ELR (cell line): ENCODE data around the gene MUC2.

ENCODE experiments used
- DNase-seq: peaks from one replicate; pipeline ENCODE4 v3.0.0-alpha.2; 2015; ENCODE audit warnings: low read depth

Gene MUC2

GRCh38 chr11:1051356-1052132 lies 23.1 kb upstream of the MUC2 start:
- DNase-seq = no peak

- no peak for DNase-seq
These were observed 22.3 kb upstream of the MUC2 start for GRCh38 chr11:1052133-1053011.

DNA sequence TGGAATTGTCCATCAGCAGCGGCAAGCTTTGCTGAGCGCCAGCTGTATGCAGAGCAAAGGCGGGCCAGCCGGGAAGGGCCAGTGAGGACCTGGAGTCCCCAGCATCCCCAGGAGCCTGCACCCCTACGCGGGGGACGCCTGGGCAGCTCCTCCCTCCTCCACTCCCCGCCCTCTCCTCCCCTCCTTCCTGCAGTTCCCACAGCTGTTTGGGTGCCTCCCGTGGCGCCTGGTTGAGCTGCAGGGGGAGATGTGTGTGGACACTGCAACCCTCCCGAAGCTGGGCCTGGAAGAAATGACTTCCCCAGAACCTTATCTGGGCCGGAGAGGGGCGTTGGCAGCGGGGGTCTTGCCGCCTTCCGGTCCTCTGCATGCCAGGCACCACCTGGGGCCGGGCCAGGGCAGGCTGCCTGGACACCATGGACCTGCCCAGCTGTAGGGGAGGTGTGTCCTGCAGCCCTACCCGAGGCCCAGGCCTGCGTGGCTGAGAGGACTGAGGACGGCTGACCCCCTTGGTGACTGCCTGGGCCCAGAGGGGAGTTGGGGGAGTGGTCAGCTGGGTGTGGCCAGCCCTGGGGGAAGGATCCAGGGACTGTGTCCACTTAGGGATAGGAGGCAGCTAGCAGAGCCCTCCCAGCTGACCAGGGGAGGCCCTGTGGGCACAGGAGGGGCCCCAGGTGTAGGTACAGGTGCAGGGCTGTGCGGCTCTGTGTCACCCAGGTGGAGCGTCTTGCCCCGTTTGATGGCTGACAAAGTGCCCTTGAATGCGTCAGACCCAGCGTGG lies 21.4 kb upstream of the MUC2 start:
- no peak for DNase-seq

- no peak for DNase-seq
These were observed 20.2 kb upstream of the MUC2 start for GRCh38 chr11:1054143-1055108.

GRCh38 chr11:1055109-1055703 lies 19.5 kb upstream of the MUC2 start:
- no peak for DNase-seq

DNA sequence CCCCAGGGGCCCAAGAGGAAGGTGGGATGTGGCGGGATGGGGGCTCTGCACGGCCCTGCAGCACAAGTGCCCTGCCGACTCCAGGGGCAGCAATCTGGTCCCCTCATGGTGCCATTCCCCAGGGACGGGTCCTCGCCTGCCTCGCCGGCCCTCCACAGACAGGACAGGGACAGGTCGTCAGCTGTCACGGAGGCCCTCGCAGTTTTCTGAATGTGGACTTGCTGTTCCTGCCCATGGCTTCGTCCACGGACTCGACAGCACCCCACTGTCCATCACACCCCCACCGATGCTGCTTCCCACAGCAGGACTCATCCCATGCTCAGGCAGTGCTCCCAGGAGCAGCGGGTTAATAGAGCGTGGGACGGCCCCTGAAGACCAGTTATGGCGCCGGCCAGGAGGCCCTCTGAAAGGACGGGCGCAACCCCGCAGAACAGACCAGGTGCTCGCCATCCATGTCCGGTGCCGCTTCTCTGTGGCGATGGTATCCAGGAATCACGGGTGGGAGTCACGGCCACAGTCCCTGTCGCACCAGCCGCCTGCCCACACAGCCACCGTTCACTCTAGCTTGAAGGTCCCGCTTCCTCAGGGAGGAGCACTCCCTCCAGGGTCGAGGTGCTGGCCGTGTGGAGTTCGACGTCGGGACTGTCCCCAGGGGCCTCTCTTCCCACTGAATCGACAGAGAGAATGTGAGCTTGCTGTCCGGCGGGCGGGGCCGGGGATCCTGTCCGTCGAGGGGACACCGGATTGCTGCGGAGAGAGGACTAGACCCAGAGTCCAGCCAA lies 18.5 kb upstream of the MUC2 start:
- DNase-seq = no peak

- no peak for DNase-seq
These were observed 16.9 kb upstream of the MUC2 start for GRCh38 chr11:1057806-1058205.

DNA sequence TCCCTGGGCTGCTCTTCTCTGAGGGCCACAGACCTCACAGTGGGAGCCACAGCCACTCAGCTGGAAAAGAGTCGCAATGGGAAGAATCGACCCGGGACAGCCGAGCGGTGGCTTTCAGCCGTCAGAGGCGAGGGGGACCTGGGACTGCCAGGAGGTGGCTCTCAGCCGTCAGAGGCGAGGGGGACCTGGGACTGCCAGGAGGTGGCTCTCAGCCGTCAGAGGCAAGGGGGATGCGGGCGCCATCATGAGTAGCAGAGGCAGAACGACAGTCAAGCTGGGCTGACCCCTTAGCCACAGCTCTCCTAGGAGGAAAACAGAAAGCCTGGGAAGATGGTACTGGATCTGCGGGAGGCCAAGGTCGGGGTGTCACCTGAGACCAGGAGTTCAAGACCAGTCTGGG lies 14.9 kb upstream of the MUC2 start:
- no peak for DNase-seq

GRCh38 chr11:1060410-1060809 lies 14.3 kb upstream of the MUC2 start:
- no peak for DNase-seq

- DNase-seq = peak; percentile 92
These were observed 13.6 kb upstream of the MUC2 start for GRCh38 chr11:1060852-1061616.

DNA sequence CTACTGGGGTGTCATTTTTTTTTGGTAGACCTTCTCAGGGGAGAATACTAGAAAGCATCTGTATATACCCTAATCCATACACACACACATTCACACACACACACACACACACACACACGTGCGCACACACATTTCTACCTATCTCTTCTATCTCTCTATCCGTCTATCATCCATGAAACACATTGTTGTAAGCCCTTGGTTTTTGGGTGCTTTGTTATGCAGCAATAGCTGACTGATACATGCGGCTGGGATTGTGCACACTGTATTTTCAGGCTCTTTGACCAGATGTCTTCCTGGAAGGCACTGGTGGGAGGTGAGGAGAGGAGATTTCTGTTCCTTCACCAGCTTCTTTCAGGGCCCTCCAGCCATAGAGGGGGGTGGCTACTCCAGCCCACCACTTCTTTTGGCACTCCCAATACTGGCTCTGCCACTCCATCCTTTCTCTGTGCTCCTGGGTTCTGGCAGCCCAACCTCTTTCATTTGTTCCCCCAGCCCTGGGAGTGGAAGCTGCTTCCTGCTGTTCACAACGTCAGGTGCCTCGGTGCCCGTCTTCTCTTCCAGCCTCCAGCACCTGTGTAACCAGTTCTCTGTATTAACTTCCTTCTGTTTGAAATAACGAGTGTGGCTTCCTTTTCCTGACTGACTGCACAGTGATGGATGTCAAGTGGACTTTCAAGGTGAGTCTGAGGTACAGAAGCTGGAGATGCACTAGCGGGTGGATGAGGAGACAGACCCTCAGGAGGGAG lies 12.4 kb upstream of the MUC2 start:
- no peak for DNase-seq

- no peak for DNase-seq
These were observed 10.5 kb upstream of the MUC2 start for GRCh38 chr11:1064167-1064566.

DNA sequence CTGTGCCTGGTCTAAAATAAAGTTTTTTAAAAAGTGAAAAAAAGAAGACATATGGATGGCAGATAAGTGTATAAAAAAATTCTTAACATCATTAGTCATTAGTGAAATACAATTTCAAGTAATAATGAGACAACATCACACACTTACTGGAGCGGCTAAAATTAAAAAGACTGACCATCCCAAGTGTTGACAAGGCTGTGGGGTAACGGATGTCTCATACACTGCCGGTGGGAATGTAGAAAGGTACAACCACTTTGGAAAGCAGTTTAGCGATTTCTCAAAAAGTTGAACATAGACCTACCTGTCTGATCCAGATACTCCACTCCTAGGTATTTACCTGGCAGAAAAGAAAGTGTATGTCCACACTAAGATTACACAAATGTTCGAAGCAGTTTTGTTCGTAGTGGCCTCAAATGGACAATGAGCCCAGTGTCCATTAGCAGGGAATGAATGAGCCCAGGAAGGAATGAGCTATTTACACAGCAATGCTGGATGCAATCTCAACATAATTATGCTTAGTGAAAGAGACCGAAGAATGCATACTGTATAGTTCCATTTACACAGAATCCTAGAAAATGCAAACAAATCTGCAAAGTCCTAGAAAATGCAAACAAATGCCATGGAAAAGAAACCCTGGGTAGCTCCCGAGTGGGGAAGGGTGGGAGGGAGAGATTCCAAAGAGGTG lies 6.7 kb upstream of the MUC2 start:
- DNase-seq = no peak

DNA sequence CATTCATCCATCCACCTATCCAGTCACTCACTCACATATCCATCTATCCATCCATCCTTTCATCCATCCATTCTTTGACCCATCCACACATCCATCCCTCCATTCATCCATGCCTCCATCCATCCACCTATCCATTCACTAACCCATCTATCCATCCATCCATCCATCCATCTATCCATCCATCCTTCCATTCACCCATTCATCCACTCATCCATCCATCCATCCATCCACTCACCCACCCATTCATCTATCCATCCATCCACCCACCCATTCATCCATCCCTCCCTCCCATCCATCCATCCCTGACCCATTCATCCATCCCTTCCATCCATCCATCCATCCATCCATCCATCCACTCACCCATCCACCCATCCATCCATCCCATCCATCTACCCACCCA lies 4.9 kb upstream of the MUC2 start:
- no peak for DNase-seq

DNA sequence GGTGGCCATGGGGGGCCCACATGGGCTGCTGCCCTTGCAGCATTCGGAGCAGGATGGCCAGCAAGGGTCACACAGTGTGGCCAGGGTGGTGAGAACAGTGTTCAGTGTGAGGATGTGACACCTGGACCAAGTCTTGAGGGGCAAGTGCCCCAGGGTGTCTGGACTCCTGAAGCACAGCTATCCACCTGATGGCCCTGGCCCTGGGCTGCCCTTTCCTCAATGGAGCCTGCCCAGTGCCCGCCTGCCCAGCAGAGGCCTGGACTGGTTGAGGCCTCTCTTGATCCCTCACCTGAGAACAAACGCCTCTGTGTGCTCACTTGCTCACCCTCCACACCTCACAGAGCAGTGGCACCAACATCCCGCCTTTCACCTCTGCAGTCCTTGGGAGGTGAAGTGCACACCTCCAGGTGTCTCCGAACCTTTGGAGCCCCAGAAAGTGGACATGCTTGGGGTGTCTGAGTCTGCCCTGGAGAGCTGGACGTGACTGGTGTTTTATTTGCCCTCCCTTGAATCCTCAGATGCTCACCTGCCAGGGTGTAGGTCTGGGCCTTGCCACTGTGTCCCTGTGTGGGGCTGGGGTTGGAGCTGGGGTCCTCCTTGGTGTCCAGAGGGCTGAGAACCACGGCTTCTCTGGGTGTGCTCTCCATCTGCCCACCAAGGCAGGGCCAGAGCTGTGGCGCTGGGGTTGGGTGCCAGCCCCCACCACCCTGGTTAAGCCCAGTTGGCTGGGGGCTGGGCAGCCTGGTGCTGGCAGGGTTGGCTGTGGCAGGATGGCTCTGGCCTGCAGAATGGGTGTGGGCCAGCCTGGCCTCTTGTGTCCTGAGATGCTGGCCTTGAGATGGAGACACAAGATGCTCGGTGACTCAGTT lies 3.8 kb upstream of the MUC2 start:
- DNase-seq = no peak

DNA sequence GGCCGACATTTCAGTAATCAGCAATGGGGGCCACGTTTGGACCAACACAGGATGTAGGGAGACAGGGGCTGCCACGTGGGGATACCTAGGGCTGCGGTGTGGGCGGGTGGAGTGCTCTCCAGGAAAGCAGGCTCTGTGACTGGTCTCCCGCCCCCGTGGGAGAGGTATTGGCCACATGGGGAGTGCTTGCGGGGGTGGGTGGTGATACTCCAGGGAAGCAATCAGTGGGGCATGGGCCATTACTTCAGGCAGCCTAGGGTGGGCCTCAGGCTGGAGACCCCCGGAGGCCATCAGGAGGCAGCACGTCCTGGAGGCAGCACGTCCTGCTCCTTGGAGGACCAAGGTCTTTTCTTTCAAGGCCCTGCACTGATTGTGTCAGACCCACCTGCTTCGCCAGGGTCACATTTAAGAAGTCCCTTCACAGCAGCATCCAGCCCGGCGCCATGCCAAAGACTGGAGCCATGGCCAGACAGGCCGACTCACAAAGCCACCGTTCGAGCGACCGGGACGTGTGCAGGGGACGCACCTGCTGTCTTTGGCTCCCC lies 3.0 kb upstream of the MUC2 start:
- no peak for DNase-seq
